ENCODE measurements around the gene PRDM5. TPM values are rescaled to one million over a fixed set of nuclear protein-coding genes. Genes with fewer than 3 reads are reported as not detected.

PRDM5 gene
- total and polyA plus RNA-seq, 2 donors (not counting 1 experiment from before 2014, with no cell fraction given), result 8.6 to 19.0 TPM

GRCh38 chr4:120926358-120927025, 4.0 kb upstream of the PRDM5 start:
- H3K9ac ChIP-seq (ENCODE audit: insufficient read depth, low read length), result no peak overlapping the region
- no peaks in the 10 kb centered on the region for H3K36me3 ChIP-seq (ENCODE audit: control insufficient read depth, insufficient read depth, low read length)
- H3K4me3 ChIP-seq (replicated peaks in 1 of 4; ENCODE audit: control extremely low read depth in 1 of 4, insufficient read depth in 1 of 4, low read depth in 3 of 4, low read length in 4 of 4), result no peak overlapping the region
- no peak for DNase-seq (ENCODE audit: low read depth in 2 of 2)
- TF ChIP-seq CTCF (conservative IDR thresholded peaks at IDR 0.05 in 1 of 2, IDR thresholded peaks at IDR 0.05 in 1 of 2; ENCODE audit: low read depth in 1 of 2, low read length in 2 of 2) (no peak), EZH2 (IDR thresholded peaks at IDR 0.05; ENCODE audit: low read length, missing control alignments) (no peak)
- no peaks in the 10 kb centered on the region for H3K27me3 ChIP-seq (ENCODE audit: control insufficient read depth, insufficient read depth, low read length)
- H3K79me2 ChIP-seq (ENCODE audit: control insufficient read depth, insufficient read depth, low read length), result no peaks in the 10 kb centered on the region
- H3K4me1 ChIP-seq (ENCODE audit: control insufficient read depth, extremely low read depth, insufficient read depth, low read length), result no peaks in the 10 kb centered on the region
- H3K27ac ChIP-seq (ENCODE audit: insufficient read depth, low read length), result no peak overlapping the region
- H4K20me1 ChIP-seq (ENCODE audit: control insufficient read depth, extremely low read depth, insufficient read depth, low read length), result no peaks in the 10 kb centered on the region
- no peak overlapping the region for H3K4me2 ChIP-seq (ENCODE audit: extremely low read depth, insufficient read depth, low read length)
- H2AFZ ChIP-seq (ENCODE audit: low read length), result no peak overlapping the region
- no peaks in the 10 kb centered on the region for H3K9me3 ChIP-seq (ENCODE audit: control insufficient read depth, insufficient read depth, low read depth, low read length)

- Histone ChIP-seq H3K9ac (ENCODE audit: insufficient read depth, low read length) (no peak overlapping the region), H4K20me1 (ENCODE audit: control insufficient read depth, extremely low read depth, insufficient read depth, low read length) (no peaks in the 10 kb centered on the region), H3K79me2 (ENCODE audit: control insufficient read depth, insufficient read depth, low read length) (peaks cover 5% of the 10 kb centered on the region), H3K4me3 (replicated peaks in 1 of 4; ENCODE audit: control extremely low read depth in 1 of 4, insufficient read depth in 1 of 4, low read depth in 3 of 4, low read length in 4 of 4) (no peak overlapping the region), H3K27me3 (ENCODE audit: control insufficient read depth, insufficient read depth, low read length) (no peaks in the 10 kb centered on the region), H3K4me1 (ENCODE audit: control insufficient read depth, extremely low read depth, insufficient read depth, low read length) (peaks cover 2% of the 10 kb centered on the region), H3K9me3 (ENCODE audit: control insufficient read depth, insufficient read depth, low read depth, low read length) (no peaks in the 10 kb centered on the region), H3K4me2 (ENCODE audit: extremely low read depth, insufficient read depth, low read length) (no peak overlapping the region), H2AFZ (ENCODE audit: low read length) (no peak overlapping the region), H3K27ac (ENCODE audit: insufficient read depth, low read length) (no peak overlapping the region), H3K36me3 (ENCODE audit: control insufficient read depth, insufficient read depth, low read length) (no peaks in the 10 kb centered on the region)
- TF ChIP-seq CTCF (conservative IDR thresholded peaks at IDR 0.05 in 1 of 2, IDR thresholded peaks at IDR 0.05 in 1 of 2; ENCODE audit: low read depth in 1 of 2, low read length in 2 of 2), result no peak
- no peak for TF ChIP-seq EZH2 (IDR thresholded peaks at IDR 0.05; ENCODE audit: low read length, missing control alignments)
- DNase-seq (ENCODE audit: low read depth in 2 of 2), result no peak
Measured at GRCh38 chr4:120924931-120925330, 2.4 kb upstream of the PRDM5 start.

- H3K9ac ChIP-seq (ENCODE audit: insufficient read depth, low read length), result no peak overlapping the region
- no peak for TF ChIP-seq CTCF (conservative IDR thresholded peaks at IDR 0.05 in 1 of 2, IDR thresholded peaks at IDR 0.05 in 1 of 2; ENCODE audit: low read depth in 1 of 2, low read length in 2 of 2)
- peak overlapping the region; percentile 82 for H3K4me2 ChIP-seq (ENCODE audit: extremely low read depth, insufficient read depth, low read length)
- no peaks in the 10 kb centered on the region for H3K27me3 ChIP-seq (ENCODE audit: control insufficient read depth, insufficient read depth, low read length)
- H3K79me2 ChIP-seq (ENCODE audit: control insufficient read depth, insufficient read depth, low read length), result peaks cover 5% of the 10 kb centered on the region
- H3K9me3 ChIP-seq (ENCODE audit: control insufficient read depth, insufficient read depth, low read depth, low read length), result no peaks in the 10 kb centered on the region
- peak overlapping the region; percentile 77 for H2AFZ ChIP-seq (ENCODE audit: low read length)
- DNase-seq (ENCODE audit: low read depth in 2 of 2), result no peak
- no peaks in the 10 kb centered on the region for H4K20me1 ChIP-seq (ENCODE audit: control insufficient read depth, extremely low read depth, insufficient read depth, low read length)
- H3K27ac ChIP-seq (ENCODE audit: insufficient read depth, low read length), result peak overlapping the region; percentile 85
- no peaks in the 10 kb centered on the region for H3K36me3 ChIP-seq (ENCODE audit: control insufficient read depth, insufficient read depth, low read length)
- H3K4me1 ChIP-seq (ENCODE audit: control insufficient read depth, extremely low read depth, insufficient read depth, low read length), result peaks cover 2% of the 10 kb centered on the region
- peak overlapping the region; percentile 68 to 72 (median 70) for H3K4me3 ChIP-seq (replicated peaks in 1 of 4; ENCODE audit: control extremely low read depth in 1 of 4, insufficient read depth in 1 of 4, low read depth in 3 of 4, low read length in 4 of 4)
Measured at GRCh38 chr4:120923207-120923522, 639 bp upstream of the PRDM5 start.

Measured in fibroblast of lung (primary cell).